ENCODE measurements around the gene COBLL1. TPM values are rescaled to one million over a fixed set of nuclear protein-coding genes. Genes with fewer than 3 reads are reported as not detected.

Gene COBLL1
- total RNA-seq, 2 donors from 2014 or later: 16.5 to 17.3 TPM

DNA sequence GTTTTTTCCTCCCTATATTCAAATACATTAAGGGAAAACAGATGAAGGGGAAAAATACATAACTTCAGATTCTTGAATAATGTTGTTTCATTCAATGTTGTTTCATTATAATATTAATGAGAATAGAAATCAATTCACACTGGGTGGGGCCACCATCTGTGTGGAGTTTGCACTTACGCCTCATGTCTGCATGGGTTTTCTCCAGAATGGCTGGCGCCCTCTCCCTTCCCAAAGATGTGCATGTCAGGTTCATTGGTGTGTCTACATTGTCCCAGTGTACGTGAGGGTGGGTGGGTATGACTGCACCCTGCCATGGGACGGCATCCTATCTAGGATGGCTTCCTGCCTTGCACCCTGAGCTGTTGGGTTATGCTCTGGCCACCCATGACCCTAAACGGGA is 51.7 kb downstream of the COBLL1 start:
- Mint-ChIP-seq H3K36me3 (ENCODE audit: low read depth) (no peaks in the 10 kb centered on the region), H3K4me1 (peaks cover 40% of the 10 kb centered on the region), H3K4me3 (no peak overlapping the region), H3K27ac (no peak overlapping the region), H3K27me3 (ENCODE audit: insufficient read depth) (no peaks in the 10 kb centered on the region), H3K9me3 (no peaks in the 10 kb centered on the region)
- Histone ChIP-seq H3K4me1 (ENCODE audit: control insufficient read depth, insufficient read depth, low read length) (peaks cover 8% of the 10 kb centered on the region), H3K27ac (ENCODE audit: low read depth, low read length) (no peak overlapping the region), H3K4me3 (ENCODE audit: low read length) (no peak overlapping the region), H3K9ac (ENCODE audit: extremely low read depth, low read length, poor library complexity, severe bottlenecking) (no peak overlapping the region), H3K9me3 (ENCODE audit: control insufficient read depth, low read length) (no peaks in the 10 kb centered on the region), H3K36me3 (ENCODE audit: control insufficient read depth, insufficient read depth, low read length) (no peaks in the 10 kb centered on the region), H3K27me3 (ENCODE audit: control insufficient read depth, insufficient read depth, low read length, poor library complexity, severe bottlenecking) (no peaks in the 10 kb centered on the region)
- WGBS, 2 experiments (ENCODE audit: insufficient coverage in 1 of 2, insufficient read length in 1 of 2): 94 to 100% methylated on average over 3 to 4 of the region's 5 CpGs
- TF ChIP-seq CTCF (conservative IDR thresholded peaks at IDR 0.05): no peak
- no peak for DNase-seq

DNA sequence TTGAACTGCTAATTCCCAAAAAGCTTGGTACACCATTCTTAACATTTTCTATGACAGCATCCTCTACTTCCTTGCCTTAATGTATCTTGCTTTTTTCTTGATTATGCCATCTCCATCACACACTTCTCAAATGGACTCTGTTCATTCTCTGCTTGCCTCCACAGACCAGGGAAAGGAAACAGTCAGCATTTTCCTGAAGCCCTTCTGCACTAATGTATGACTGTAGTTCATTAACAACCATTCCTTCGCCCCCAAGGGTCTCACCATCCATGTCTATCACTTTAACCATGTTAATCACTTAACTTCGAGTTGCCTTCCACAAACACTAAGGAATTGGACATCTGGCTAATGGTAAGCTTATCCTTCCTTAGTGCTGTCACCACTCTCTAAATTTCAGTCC is 54.8 kb downstream of the COBLL1 start:
- Histone ChIP-seq H3K9me3 (ENCODE audit: control insufficient read depth, low read length) (no peaks in the 10 kb centered on the region), H3K36me3 (ENCODE audit: control insufficient read depth, insufficient read depth, low read length) (no peaks in the 10 kb centered on the region), H3K4me1 (ENCODE audit: control insufficient read depth, insufficient read depth, low read length) (peaks cover 10% of the 10 kb centered on the region), H3K4me3 (ENCODE audit: low read length) (no peak overlapping the region), H3K27ac (ENCODE audit: low read depth, low read length) (no peak overlapping the region), H3K9ac (ENCODE audit: extremely low read depth, low read length, poor library complexity, severe bottlenecking) (no peak overlapping the region), H3K27me3 (ENCODE audit: control insufficient read depth, insufficient read depth, low read length, poor library complexity, severe bottlenecking) (no peaks in the 10 kb centered on the region)
- Mint-ChIP-seq H3K36me3 (ENCODE audit: low read depth) (no peaks in the 10 kb centered on the region), H3K27me3 (ENCODE audit: insufficient read depth) (no peaks in the 10 kb centered on the region), H3K4me3 (no peak overlapping the region), H3K4me1 (peaks cover 30% of the 10 kb centered on the region), H3K9me3 (no peaks in the 10 kb centered on the region), H3K27ac (no peak overlapping the region)
- WGBS, 2 experiments (ENCODE audit: insufficient coverage in 1 of 2, insufficient read length in 1 of 2): 91 to 95% methylated on average over 2 of the region's 2 CpGs
- no peak for TF ChIP-seq CTCF (conservative IDR thresholded peaks at IDR 0.05)
- no peak for DNase-seq

- Mint-ChIP-seq H3K4me1 (peaks cover 38% of the 10 kb centered on the region), H3K9me3 (no peaks in the 10 kb centered on the region), H3K27me3 (ENCODE audit: insufficient read depth) (no peaks in the 10 kb centered on the region), H3K27ac (no peak overlapping the region), H3K36me3 (ENCODE audit: low read depth) (no peaks in the 10 kb centered on the region), H3K4me3 (no peak overlapping the region)
- Histone ChIP-seq H3K27me3 (ENCODE audit: control insufficient read depth, insufficient read depth, low read length, poor library complexity, severe bottlenecking) (no peaks in the 10 kb centered on the region), H3K27ac (ENCODE audit: low read depth, low read length) (no peak overlapping the region), H3K4me1 (ENCODE audit: control insufficient read depth, insufficient read depth, low read length) (peaks cover 16% of the 10 kb centered on the region), H3K9ac (ENCODE audit: extremely low read depth, low read length, poor library complexity, severe bottlenecking) (no peak overlapping the region), H3K9me3 (ENCODE audit: control insufficient read depth, low read length) (no peaks in the 10 kb centered on the region), H3K36me3 (ENCODE audit: control insufficient read depth, insufficient read depth, low read length) (no peaks in the 10 kb centered on the region), H3K4me3 (ENCODE audit: low read length) (no peak overlapping the region)
- DNase-seq: no peak
- 88% methylated on average over 1 of the region's 1 CpG; no CpG with 5 or more reads in 1 of the 2 experiments for WGBS, 2 experiments (ENCODE audit: insufficient coverage in 1 of 2, insufficient read length in 1 of 2)
- TF ChIP-seq CTCF (conservative IDR thresholded peaks at IDR 0.05): no peak
Measured at GRCh38 chr2:164785457-164785856, 56.2 kb downstream of the COBLL1 start.

All from endodermal cell (in vitro differentiated cells).